ENCODE measurements around the gene RTP3.

GRCh38 chr3:46489875-46490274 is 7.9 kb upstream of the RTP3 start:
- TF ChIP-seq EP300 (IDR thresholded peaks at IDR 0.05) = no peak
- no peak for TF ChIP-seq POLR2A (IDR thresholded peaks at IDR 0.05)

Measured in gastroesophageal sphincter (tissue), 2 donors.